GM12873 (cell line): Measurements from ENCODE around the gene PRKCZ.
A peak's percentile ranks its signal among the peaks of the same experiment; 100 is the strongest.

Experiments
- TF ChIP-seq, protein P1 (sequence below): IDR thresholded peaks from 2 replicates; pipeline ENCODE4 v1.5.1; 2012; ENCODE audit warnings: low read depth, mild to moderate bottlenecking, moderate library complexity, low read length, control low read depth; ENCODE audit not compliant: insufficient read depth; ENCODE audit errors: missing control alignments

PRKCZ gene

DNA sequence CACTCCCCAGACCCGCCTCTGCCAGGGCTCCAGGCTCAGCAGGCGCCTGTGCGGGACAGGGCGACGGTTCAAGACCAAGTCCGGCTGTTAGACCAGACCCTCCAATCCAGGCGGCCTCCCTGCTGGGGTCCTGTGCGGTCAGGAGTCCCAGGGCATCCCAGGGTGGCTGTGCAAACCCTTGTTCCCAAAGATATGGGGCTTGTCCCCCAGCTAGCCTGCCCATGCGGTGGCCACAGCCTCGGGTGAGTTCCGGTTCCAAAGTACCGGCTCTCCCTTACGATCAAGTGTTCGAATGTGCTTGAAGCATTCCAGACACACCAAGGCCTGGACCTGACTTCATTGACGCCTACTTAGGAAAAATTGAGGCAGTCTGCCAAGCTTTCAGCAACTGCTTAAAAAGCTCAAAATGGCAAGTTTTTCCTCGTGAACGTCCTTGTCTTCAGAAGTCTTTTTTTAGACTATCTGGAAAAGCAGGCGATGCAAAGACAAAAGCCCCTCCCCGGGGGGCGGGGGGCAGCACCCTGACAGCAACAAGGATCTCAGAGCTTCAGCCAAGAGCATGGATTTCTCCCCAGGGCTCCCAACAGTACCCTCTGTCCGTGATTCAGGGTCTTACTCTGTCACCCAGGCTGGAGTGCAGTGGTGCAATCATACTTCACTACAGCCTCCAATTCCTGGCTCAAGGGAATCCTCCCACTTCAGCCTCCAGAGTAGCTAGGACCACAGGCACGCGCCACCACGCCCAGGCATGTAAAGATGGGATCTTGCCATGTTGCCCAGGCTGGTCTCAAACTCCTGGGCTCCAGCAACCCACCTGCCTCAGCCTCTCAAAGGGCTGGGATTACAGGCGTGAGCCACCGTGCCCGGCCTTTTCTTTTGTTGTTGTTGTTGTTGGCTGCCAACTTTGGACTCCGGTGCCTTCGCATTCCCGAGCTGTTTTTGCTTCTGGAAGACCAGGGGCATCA is 142.1 kb downstream of the PRKCZ start:
- TF ChIP-seq, protein P1, sequence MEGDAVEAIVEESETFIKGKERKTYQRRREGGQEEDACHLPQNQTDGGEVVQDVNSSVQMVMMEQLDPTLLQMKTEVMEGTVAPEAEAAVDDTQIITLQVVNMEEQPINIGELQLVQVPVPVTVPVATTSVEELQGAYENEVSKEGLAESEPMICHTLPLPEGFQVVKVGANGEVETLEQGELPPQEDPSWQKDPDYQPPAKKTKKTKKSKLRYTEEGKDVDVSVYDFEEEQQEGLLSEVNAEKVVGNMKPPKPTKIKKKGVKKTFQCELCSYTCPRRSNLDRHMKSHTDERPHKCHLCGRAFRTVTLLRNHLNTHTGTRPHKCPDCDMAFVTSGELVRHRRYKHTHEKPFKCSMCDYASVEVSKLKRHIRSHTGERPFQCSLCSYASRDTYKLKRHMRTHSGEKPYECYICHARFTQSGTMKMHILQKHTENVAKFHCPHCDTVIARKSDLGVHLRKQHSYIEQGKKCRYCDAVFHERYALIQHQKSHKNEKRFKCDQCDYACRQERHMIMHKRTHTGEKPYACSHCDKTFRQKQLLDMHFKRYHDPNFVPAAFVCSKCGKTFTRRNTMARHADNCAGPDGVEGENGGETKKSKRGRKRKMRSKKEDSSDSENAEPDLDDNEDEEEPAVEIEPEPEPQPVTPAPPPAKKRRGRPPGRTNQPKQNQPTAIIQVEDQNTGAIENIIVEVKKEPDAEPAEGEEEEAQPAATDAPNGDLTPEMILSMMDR, result no peak

DNA sequence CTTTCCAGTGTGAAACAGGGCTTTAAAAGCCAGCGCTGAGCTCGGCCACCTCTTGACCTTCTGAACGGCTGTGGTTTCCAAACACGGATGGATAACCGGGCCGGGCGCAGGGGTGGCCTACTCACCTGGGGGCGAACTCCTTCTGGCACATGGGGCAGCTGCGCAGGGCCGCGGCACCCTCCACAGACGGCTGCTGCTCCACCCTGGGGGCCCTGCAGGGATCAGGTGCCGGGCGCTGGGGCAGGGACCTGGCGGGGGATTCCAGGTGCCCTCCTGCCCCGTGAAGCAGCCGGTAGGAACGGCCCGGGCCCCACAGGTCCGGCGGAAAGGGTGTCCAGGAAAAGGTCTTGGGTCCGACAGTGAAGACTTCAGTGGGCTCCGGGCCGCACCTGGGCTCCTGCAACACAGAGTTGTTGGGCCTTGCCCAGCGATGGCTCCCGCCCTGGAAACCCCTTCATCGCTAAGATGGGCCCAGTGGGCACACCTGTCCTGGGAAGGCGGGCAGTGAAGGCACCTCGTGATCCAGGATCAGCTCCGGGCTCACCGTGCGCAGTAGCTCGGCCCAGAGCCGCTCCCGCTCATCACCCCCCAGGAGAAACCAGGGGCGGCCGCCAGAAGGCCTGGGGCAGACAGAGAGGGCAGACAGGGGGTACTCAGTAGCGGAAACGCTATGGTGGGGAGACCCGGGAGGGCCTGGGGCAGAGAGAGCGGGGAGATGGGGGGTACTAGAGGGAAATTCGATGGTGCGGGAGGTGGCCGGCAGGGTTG is 143.5 kb downstream of the PRKCZ start:
- TF ChIP-seq, protein P1, result no peak

DNA sequence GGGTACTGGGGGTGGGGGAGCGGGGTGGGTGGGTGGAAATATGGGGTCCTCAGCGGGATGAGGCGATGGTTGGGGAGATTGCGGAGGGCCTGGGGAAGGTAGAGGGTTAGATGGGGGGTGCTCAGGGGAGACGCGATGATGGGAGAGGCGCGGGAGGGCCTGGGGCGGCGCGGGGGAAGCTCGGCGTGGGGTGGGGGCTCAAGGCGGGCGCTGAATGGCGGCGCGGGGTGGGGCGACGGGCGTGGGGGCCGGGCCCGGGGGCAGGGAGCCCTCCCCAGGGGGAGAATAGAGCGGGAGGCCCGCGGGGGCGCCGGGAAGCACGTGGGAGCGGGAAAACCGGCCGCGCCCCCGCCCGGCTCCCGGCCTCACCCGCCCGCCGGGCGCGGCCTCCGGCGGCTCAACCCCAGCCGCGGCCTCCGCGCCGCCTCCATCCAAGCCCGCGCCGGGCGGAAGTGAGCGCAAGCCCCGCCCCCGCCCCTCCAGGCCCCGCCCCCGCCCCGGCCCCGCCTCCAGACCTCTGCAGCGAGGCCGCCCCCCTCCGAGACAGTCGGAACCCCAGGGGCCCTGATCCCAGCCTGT is 144.2 kb downstream of the PRKCZ start, which contains the start of gene FAAP20:
Gene FAAP20, minus strand, starts transcription at position 454 of the 579 bp plus-strand sequence. Its CDS starts 23 bp downstream, at position 431.
- TF ChIP-seq, protein P1, result no peak

DNA sequence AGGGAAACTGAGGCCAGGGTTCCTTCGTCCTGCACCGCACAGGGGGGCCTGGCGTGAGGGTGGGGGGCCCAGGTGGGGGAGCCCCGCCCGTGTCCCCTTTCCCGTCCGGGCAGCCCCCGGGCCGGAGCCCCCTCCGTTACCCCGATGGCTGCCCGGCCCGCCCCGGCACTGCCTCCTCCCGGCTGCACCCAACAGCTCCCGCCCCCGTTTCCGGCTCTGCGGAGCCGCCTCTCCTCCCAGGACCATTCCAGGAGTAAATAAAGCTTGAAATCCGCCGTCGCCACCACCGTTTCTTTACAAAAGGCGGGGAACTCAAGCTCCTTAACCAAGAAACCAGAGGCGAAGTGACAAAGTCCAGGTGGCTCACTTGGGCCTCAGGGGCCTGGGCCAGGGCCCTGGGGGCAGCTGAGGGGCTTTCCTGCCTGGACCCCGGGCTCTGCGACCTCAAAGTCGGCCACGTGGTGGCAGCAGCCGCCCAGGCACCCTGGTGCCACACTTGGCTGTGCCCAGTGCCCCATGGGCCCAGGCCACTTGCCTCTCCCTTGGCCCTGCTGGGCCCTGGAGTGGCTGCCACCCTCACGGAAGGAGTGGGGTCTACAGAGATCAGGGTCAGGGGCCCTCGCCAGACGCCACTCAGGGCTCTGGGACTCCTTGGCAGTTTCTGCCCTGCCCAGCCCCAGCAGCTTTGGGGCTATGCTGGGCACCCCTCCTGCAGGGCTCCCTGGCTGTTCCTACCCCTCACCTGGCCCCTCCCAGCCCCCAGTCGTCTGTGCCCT is 144.9 kb downstream of the PRKCZ start:
- TF ChIP-seq, protein P1, result peak; percentile 95

DNA sequence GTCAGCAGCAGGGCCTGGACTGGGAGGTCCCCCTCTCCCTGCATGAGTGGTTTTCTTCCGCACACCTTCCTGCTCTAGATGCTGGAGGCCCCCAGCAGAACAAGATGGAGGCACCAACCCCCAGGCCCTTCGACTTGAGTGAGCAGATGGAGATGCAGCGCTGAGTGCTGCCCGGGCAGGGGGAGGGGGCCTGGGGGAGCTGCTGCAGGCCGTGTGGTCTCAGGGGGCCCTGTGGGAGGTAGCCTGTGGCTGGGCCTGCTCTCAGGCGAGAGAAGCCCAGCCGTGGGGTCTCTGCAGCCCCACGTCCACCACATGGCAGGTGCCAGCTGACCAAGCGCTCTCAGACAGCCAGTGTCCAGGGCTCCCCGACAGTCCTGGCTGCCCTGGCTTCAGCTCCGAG is 145.6 kb downstream of the PRKCZ start:
- TF ChIP-seq, protein P1, result no peak

DNA sequence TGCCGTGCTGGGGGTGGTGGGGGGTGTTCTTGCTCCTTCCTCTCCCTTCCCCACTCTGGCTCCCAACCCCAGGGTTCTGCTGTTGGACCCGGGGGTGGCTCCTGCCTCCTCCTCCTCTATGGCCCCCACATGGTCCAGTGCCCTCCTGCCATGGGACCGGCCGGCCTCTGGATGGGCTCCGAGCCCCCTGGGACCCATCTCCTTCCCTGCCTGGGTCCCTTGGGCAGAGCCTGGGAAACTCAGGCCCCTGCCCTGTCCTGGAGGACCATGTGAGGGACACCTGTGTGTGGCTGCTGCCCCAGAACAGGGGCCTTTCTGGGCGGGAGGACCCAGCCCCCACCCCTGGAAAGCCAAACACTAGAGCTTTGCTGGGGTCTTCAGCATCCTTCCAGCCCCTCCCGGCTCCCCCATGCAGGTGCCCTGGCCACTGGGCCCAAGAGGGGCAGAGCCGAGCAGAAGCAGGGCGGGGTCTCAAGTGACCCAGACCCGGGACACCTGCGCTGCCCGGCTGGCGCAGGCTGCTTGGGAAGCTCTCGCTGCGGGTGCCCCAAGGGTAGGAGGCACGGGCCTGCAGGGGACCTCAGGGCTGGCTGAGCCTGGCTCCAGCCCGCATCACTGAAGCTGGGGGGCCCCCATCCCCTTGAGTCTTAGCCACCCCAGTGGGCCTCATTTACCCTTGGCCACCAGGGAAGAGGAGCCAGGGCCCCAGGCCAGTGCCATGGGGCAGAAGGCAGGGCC is 146.9 kb downstream of the PRKCZ start:
- TF ChIP-seq, protein P1, result no peak
